Sigmoid colon (tissue), 4 donors: Measurements from ENCODE around the gene SPPL3.

Source experiments
- EP300 ChIP-seq, 4 donors: sonication (generic); formaldehyde crosslinking; IDR thresholded peaks; one replicate each; pipeline ENCODE4 v1.6.1; 2017; ENCODE audit warnings: antibody characterized with exemption in 4 of 4
- POLR2A ChIP-seq, 2 donors: fragments of 450-650 bp; IDR thresholded peaks; one replicate each; pipeline ENCODE4 v1.6.1; 2016; ENCODE audit warnings: antibody characterized with exemption in 2 of 2, mild to moderate bottlenecking in 2 of 2, moderate library complexity in 2 of 2
- POLR2AphosphoS5 ChIP-seq, 4 donors: sonication (generic); formaldehyde crosslinking; IDR thresholded peaks; one replicate each; pipeline ENCODE4 v1.6.1; 2017; ENCODE audit warnings: antibody characterized with exemption in 4 of 4
- TF ChIP-seq, protein P1 (sequence below), 4 experiments: fragments of 450-650 bp in 3 of 4; fragments of 200-600 bp in 1 of 4; IDR thresholded peaks; one replicate each; pipeline ENCODE4 v1.5.1; 2016 to 2019; ENCODE audit warnings: antibody characterized with exemption in 4 of 4, mild to moderate bottlenecking in 3 of 4, moderate library complexity in 2 of 4

- TF ChIP-seq POLR2A (IDR thresholded peaks at IDR 0.05), result no peak
- TF ChIP-seq POLR2AphosphoS5 (IDR thresholded peaks at IDR 0.05), result no peak
- TF ChIP-seq, protein P1, sequence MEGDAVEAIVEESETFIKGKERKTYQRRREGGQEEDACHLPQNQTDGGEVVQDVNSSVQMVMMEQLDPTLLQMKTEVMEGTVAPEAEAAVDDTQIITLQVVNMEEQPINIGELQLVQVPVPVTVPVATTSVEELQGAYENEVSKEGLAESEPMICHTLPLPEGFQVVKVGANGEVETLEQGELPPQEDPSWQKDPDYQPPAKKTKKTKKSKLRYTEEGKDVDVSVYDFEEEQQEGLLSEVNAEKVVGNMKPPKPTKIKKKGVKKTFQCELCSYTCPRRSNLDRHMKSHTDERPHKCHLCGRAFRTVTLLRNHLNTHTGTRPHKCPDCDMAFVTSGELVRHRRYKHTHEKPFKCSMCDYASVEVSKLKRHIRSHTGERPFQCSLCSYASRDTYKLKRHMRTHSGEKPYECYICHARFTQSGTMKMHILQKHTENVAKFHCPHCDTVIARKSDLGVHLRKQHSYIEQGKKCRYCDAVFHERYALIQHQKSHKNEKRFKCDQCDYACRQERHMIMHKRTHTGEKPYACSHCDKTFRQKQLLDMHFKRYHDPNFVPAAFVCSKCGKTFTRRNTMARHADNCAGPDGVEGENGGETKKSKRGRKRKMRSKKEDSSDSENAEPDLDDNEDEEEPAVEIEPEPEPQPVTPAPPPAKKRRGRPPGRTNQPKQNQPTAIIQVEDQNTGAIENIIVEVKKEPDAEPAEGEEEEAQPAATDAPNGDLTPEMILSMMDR (IDR thresholded peaks at IDR 0.05), result no peak
- no peak for TF ChIP-seq EP300 (IDR thresholded peaks at IDR 0.05)
Measured at GRCh38 chr12:120890963-120891362, 13.2 kb downstream of the SPPL3 start.
